NCI-H460 (cell line): Measurements from ENCODE around the gene SMAD6. TPM values are rescaled to one million over a fixed set of nuclear protein-coding genes. Genes with fewer than 3 reads are reported as not detected.

Source experiments
- DNase-seq: peaks from one replicate; pipeline ENCODE4 v3.0.0-alpha.2; 2016; ENCODE audit warnings: low read depth; ENCODE audit errors: extremely low read depth
- total RNA-seq: library from RNA; depleted of rRNA; stranded (reverse); fragments of >200 nt; shearing (Covaris generic); gene quantifications from 2 replicates; pipeline ENCODE4 v1.2.3, GENCODE V29; 2014; rRNA removed

SMAD6 gene
- total RNA-seq, 1 experiment from 2014 or later = 4.0 TPM

GRCh38 chr15:66831801-66832390 is 129.9 kb downstream of the SMAD6 start:
- no peak for DNase-seq

Other genes with a start within 250 kb of the SMAD6 start
- gene SNAPC5, start 204.5 kb upstream of the SMAD6 start, total RNA-seq = 57.1 and 59.1 TPM in 2 replicates
- gene RPL4, start 197.4 kb upstream of the SMAD6 start, total RNA-seq = 7,965 and 8,717 TPM in 2 replicates
- gene ZWILCH, start 196.9 kb upstream of the SMAD6 start, total RNA-seq = 23.3 and 23.4 TPM in 2 replicates
- not detected in 2 replicates for gene LCTL, start 136.2 kb upstream of the SMAD6 start, total RNA-seq